ENCODE measurements around the gene CRX.

Gene CRX

GRCh38 chr19:47890865-47891621 lies 69.3 kb downstream of the CRX start:
- Histone ChIP-seq H3K4me1 (ENCODE audit: insufficient read depth, low read length) (no peaks in the 10 kb centered on the region), H3K9me3 (ENCODE audit: insufficient read depth, low read length, severe bottlenecking) (peaks cover 5% of the 10 kb centered on the region), H3K27ac (ENCODE audit: low read length) (no peak overlapping the region), H3K79me2 (ENCODE audit: insufficient read depth, low read length) (no peaks in the 10 kb centered on the region), H3K27me3 (ENCODE audit: insufficient read depth, low read length, poor library complexity) (no peaks in the 10 kb centered on the region), H3K4me2 (ENCODE audit: insufficient read depth, low read length) (no peak overlapping the region), H3K9ac (ENCODE audit: low read depth, low read length) (no peak overlapping the region), H2AFZ (ENCODE audit: low read depth, low read length) (no peak overlapping the region), H4K20me1 (ENCODE audit: insufficient read depth, low read length) (no peaks in the 10 kb centered on the region), H3K4me3 (ENCODE audit: low read depth in 1 of 2, low read length in 2 of 2) (no peak overlapping the region), H3K36me3 (ENCODE audit: insufficient read depth, low read length) (no peaks in the 10 kb centered on the region)
- TF ChIP-seq, protein P1, sequence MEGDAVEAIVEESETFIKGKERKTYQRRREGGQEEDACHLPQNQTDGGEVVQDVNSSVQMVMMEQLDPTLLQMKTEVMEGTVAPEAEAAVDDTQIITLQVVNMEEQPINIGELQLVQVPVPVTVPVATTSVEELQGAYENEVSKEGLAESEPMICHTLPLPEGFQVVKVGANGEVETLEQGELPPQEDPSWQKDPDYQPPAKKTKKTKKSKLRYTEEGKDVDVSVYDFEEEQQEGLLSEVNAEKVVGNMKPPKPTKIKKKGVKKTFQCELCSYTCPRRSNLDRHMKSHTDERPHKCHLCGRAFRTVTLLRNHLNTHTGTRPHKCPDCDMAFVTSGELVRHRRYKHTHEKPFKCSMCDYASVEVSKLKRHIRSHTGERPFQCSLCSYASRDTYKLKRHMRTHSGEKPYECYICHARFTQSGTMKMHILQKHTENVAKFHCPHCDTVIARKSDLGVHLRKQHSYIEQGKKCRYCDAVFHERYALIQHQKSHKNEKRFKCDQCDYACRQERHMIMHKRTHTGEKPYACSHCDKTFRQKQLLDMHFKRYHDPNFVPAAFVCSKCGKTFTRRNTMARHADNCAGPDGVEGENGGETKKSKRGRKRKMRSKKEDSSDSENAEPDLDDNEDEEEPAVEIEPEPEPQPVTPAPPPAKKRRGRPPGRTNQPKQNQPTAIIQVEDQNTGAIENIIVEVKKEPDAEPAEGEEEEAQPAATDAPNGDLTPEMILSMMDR (IDR thresholded peaks at IDR 0.05; ENCODE audit: borderline replicate concordance, extremely low read depth, low read length, poor library complexity, severe bottlenecking): no peak
- no peak for TF ChIP-seq EZH2 (IDR thresholded peaks at IDR 0.05; ENCODE audit: borderline replicate concordance, low read depth, low read length, severe bottlenecking)
- ATAC-seq (ENCODE audit: insufficient read depth, low read depth) (no peak), DNase-seq (no peak)

GRCh38 chr19:47891622-47891922 lies 69.8 kb downstream of the CRX start:
- TF ChIP-seq, protein P1 (IDR thresholded peaks at IDR 0.05; ENCODE audit: borderline replicate concordance, extremely low read depth, low read length, poor library complexity, severe bottlenecking): no peak
- TF ChIP-seq EZH2 (IDR thresholded peaks at IDR 0.05; ENCODE audit: borderline replicate concordance, low read depth, low read length, severe bottlenecking): no peak
- H4K20me1 ChIP-seq (ENCODE audit: insufficient read depth, low read length): no peaks in the 10 kb centered on the region
- H3K79me2 ChIP-seq (ENCODE audit: insufficient read depth, low read length): no peaks in the 10 kb centered on the region
- H3K4me3 ChIP-seq (ENCODE audit: low read depth in 1 of 2, low read length in 2 of 2): no peak overlapping the region
- no peak overlapping the region for H2AFZ ChIP-seq (ENCODE audit: low read depth, low read length)
- H3K36me3 ChIP-seq (ENCODE audit: insufficient read depth, low read length): no peaks in the 10 kb centered on the region
- no peak for DNase-seq
- H3K9ac ChIP-seq (ENCODE audit: low read depth, low read length): no peak overlapping the region
- no peak for ATAC-seq (ENCODE audit: insufficient read depth, low read depth)
- H3K4me2 ChIP-seq (ENCODE audit: insufficient read depth, low read length): no peak overlapping the region
- H3K9me3 ChIP-seq (ENCODE audit: insufficient read depth, low read length, severe bottlenecking): peaks cover 5% of the 10 kb centered on the region
- no peaks in the 10 kb centered on the region for H3K4me1 ChIP-seq (ENCODE audit: insufficient read depth, low read length)
- H3K27me3 ChIP-seq (ENCODE audit: insufficient read depth, low read length, poor library complexity): no peaks in the 10 kb centered on the region
- no peak overlapping the region for H3K27ac ChIP-seq (ENCODE audit: low read length)

- TF ChIP-seq, protein P1 (IDR thresholded peaks at IDR 0.05; ENCODE audit: borderline replicate concordance, extremely low read depth, low read length, poor library complexity, severe bottlenecking): no peak
- TF ChIP-seq EZH2 (IDR thresholded peaks at IDR 0.05; ENCODE audit: borderline replicate concordance, low read depth, low read length, severe bottlenecking): no peak
- no peak overlapping the region for H3K4me3 ChIP-seq (ENCODE audit: low read depth in 1 of 2, low read length in 2 of 2)
- H4K20me1 ChIP-seq (ENCODE audit: insufficient read depth, low read length): no peaks in the 10 kb centered on the region
- H2AFZ ChIP-seq (ENCODE audit: low read depth, low read length): no peak overlapping the region
- no peaks in the 10 kb centered on the region for H3K27me3 ChIP-seq (ENCODE audit: insufficient read depth, low read length, poor library complexity)
- H3K79me2 ChIP-seq (ENCODE audit: insufficient read depth, low read length): no peaks in the 10 kb centered on the region
- ATAC-seq (ENCODE audit: insufficient read depth, low read depth): no peak
- H3K36me3 ChIP-seq (ENCODE audit: insufficient read depth, low read length): no peaks in the 10 kb centered on the region
- H3K9me3 ChIP-seq (ENCODE audit: insufficient read depth, low read length, severe bottlenecking): peaks cover 5% of the 10 kb centered on the region
- no peak for DNase-seq
- no peak overlapping the region for H3K4me2 ChIP-seq (ENCODE audit: insufficient read depth, low read length)
- no peak overlapping the region for H3K9ac ChIP-seq (ENCODE audit: low read depth, low read length)
- no peaks in the 10 kb centered on the region for H3K4me1 ChIP-seq (ENCODE audit: insufficient read depth, low read length)
- H3K27ac ChIP-seq (ENCODE audit: low read length): no peak overlapping the region
Measured at GRCh38 chr19:47891923-47892666, 70.4 kb downstream of the CRX start.
